ENCODE measurements around the gene SETD1B.
A peak's percentile ranks its signal among the peaks of the same experiment; 100 is the strongest.

Gene SETD1B

GRCh38 chr12:121796855-121797751 is 6.7 kb upstream of the SETD1B start:
- DNase-seq = peak; percentile 30

DNA sequence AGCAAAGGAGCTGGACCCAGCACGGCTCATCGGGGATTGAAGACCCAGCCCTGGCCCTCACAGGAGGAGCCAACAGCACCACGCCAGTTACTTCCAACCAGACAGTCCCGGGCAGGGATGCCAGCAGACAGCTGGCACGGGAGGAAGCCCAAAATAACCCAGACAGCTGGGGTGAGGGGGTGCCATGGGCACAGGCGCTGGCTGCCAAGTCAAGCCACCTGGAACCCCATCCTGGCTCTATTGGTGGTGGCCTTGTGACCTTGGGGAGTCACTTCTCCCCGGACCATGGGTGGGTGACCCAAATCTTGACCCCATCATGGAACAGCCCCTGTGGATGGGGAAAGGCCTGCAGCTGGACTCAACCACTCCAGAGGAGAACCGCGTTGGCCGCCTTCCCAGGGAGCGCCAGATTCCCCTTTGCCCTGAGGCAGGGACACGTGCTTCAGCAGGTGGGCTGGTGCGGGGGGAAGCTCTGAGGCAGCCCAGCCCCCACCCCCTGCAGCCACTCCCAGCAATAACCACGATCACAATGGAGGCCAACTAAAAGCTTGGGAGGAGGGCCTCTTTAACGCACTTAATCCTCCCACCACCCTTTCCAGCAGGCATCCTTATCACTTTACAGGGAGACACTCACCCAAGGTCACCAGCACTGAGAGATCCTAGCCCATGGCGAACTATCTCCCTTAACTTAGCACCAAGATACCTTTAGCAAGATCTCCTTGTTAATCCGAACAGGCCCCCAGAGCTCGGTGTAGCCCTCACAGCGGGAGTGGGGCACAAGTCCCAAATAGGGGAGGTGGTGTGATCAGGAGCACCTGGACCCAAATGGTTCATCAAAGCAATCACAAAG is 5.6 kb upstream of the SETD1B start:
- peak; percentile 74 for DNase-seq

GRCh38 chr12:121798787-121799155 is 5.0 kb upstream of the SETD1B start:
- DNase-seq = no peak

GRCh38 chr12:121799156-121799841 is 4.5 kb upstream of the SETD1B start:
- peak; percentile 37 for DNase-seq

GRCh38 chr12:121799842-121800693 is 3.7 kb upstream of the SETD1B start:
- peak; percentile 53 for DNase-seq

DNA sequence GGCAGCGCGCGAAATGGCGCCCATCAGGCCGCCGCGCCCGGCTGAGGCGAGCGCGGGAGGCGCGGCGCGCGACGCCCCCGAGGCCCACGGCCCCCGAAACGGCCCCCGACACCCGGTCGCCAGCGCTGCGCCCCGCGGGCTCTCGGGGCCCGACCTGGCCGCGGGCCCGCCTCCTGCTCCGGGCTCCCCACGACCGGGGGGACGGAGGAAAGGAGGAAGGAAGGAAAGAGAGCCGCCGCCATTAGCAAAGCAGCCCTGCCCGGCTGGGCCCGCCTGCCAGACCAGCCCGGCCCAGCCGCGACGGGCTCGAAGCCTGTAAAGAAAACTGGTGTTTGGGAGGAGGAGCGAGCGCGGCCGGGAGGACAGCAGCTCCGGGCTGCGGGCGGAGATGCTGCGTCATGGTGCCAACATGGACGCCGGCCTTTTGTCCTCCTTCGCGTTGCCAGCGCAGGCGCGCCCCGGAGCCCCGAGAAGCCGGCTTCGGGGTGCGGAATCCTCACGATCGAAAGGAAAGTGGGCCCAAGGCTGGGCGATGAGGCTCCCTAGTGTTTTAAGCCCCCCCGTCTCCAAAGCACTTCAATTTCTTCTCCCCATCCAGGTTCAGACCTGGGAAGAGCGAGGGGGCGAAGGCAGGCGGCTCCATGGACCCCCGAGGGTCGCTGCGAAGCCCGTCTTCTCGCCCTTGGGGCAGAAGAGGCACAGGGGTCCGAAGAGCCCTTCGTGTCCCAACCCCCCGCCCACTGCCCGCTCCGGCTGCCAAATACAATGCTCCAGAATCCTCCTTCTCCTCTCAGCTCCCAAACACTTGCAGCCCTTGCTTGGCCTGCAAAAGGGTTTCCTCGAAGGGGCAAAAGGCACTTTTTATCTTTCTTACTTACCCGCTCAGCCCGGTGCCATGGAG is 2.9 kb upstream of the SETD1B start:
- DNase-seq = peak; percentile 42

GRCh38 chr12:121801595-121802484 is 2.0 kb upstream of the SETD1B start:
- DNase-seq = no peak

GRCh38 chr12:121802485-121802842 is 1.3 kb upstream of the SETD1B start:
- no peak for DNase-seq

GRCh38 chr12:121802843-121803698 is 738 bp upstream of the SETD1B start:
- DNase-seq = peak; percentile 94

GRCh38 chr12:121804417-121805111 is 755 bp downstream of the SETD1B start:
- DNase-seq = no peak

GRCh38 chr12:121805171-121806008 is 1.6 kb downstream of the SETD1B start:
- DNase-seq = no peak

- DNase-seq = no peak
Observed at GRCh38 chr12:121806009-121806545, 2.3 kb downstream of the SETD1B start.

GRCh38 chr12:121806546-121807423 is 3.0 kb downstream of the SETD1B start:
- no peak for DNase-seq

- no peak for DNase-seq
Observed at GRCh38 chr12:121807642-121808347, 4.0 kb downstream of the SETD1B start.

- no peak for DNase-seq
Observed at GRCh38 chr12:121808623-121809022, 4.8 kb downstream of the SETD1B start.

GRCh38 chr12:121809712-121810116 is 5.9 kb downstream of the SETD1B start:
- no peak for DNase-seq

All from NCI-H2107 (cell line).